ENCODE results near the gene TPCN1. TPM values are rescaled to one million over a fixed set of nuclear protein-coding genes. Genes with fewer than 3 reads are reported as not detected.
A peak's percentile ranks its signal among the peaks of the same experiment; 100 is the strongest.

TPCN1 gene
- total RNA-seq, 1 donor from 2014 or later = 153 TPM

GRCh38 chr12:113230315-113231234 is 9.3 kb downstream of the TPCN1 start:
- intact Hi-C loops (cut with micrococcal nuclease) = no loop called here
- Histone ChIP-seq H3K36me3 (peaks cover 88% of the 10 kb centered on the region), H3K27me3 (ENCODE audit: low read depth) (no peaks in the 10 kb centered on the region), H3K4me3 (no peak overlapping the region), H3K27ac (replicated peaks) (peak overlapping the region; percentile 99), H3K4me1 (peaks cover 100% of the 10 kb centered on the region), H3K9me3 (replicated peaks) (no peaks in the 10 kb centered on the region)
- no peak for DNase-seq
- TF ChIP-seq CTCF (IDR thresholded peaks at IDR 0.05; ENCODE audit: borderline replicate concordance) = no peak

GRCh38 chr12:113231235-113232088 is 10.2 kb downstream of the TPCN1 start:
- peaks cover 100% of the 10 kb centered on the region for H3K4me1 ChIP-seq
- intact Hi-C loops (cut with micrococcal nuclease) = no loop called here
- no peak for DNase-seq

GRCh38 chr12:113232089-113232839 is 11.0 kb downstream of the TPCN1 start:
- intact Hi-C loops (cut with micrococcal nuclease) = no loop called here
- peak overlapping the region; percentile 99 for H3K27ac ChIP-seq (replicated peaks)
- DNase-seq = no peak
- peaks cover 76% of the 10 kb centered on the region for H3K36me3 ChIP-seq
- TF ChIP-seq CTCF (IDR thresholded peaks at IDR 0.05; ENCODE audit: borderline replicate concordance) = no peak
- peaks cover 100% of the 10 kb centered on the region for H3K4me1 ChIP-seq
- H3K9me3 ChIP-seq (replicated peaks) = no peaks in the 10 kb centered on the region
- H3K4me3 ChIP-seq = peak overlapping the region; percentile 15
- no peaks in the 10 kb centered on the region for H3K27me3 ChIP-seq (ENCODE audit: low read depth)

More at GRCh38 chr12:113231235-113232088, 10.2 kb downstream of the TPCN1 start:
- Histone ChIP-seq H3K9me3 (replicated peaks) (no peaks in the 10 kb centered on the region), H3K36me3 (peaks cover 84% of the 10 kb centered on the region), H3K27ac (replicated peaks) (peak overlapping the region; percentile 99), H3K4me3 (no peak overlapping the region), H3K27me3 (ENCODE audit: low read depth) (no peaks in the 10 kb centered on the region)
- TF ChIP-seq CTCF (IDR thresholded peaks at IDR 0.05; ENCODE audit: borderline replicate concordance) = no peak

GRCh38 chr12:113232840-113233585 is 11.7 kb downstream of the TPCN1 start:
- intact Hi-C loops (cut with micrococcal nuclease) = no loop called here
- Histone ChIP-seq H3K9me3 (replicated peaks) (no peaks in the 10 kb centered on the region), H3K4me3 (peak overlapping the region; percentile 15), H3K4me1 (peaks cover 100% of the 10 kb centered on the region), H3K27me3 (ENCODE audit: low read depth) (no peaks in the 10 kb centered on the region), H3K36me3 (peaks cover 69% of the 10 kb centered on the region), H3K27ac (replicated peaks) (peak overlapping the region; percentile 99)
- TF ChIP-seq CTCF (IDR thresholded peaks at IDR 0.05; ENCODE audit: borderline replicate concordance) = no peak
- peak; percentile 52 for DNase-seq
